HG02981 (cell line): ENCODE measurements around the gene MYL3.
"Not testable (repeated sequence)": the region's sequence is repeated elsewhere in the genome, so short reads cannot be mapped to it uniquely, and the experiment has no call there.

Source experiments
- ATAC-seq: cut with Tn5 transposase; IDR thresholded peaks from one replicate; pipeline ENCODE4 v1.9.1; 2021; ENCODE audit warnings: mild to moderate bottlenecking, moderate library complexity; ENCODE audit not compliant: unreplicated experiment

MYL3 gene

GRCh38 chr3:46831316-46831715, 31.9 kb downstream of the MYL3 start:
- ATAC-seq: no peak

GRCh38 chr3:46830801-46831200, 32.4 kb downstream of the MYL3 start:
- no peak for ATAC-seq

GRCh38 chr3:46829699-46830208, 33.5 kb downstream of the MYL3 start:
- peak; percentile 72 for ATAC-seq

GRCh38 chr3:46825450-46825849, 37.8 kb downstream of the MYL3 start:
- ATAC-seq: no peak

- no peak for ATAC-seq
These were observed 38.9 kb downstream of the MYL3 start for GRCh38 chr3:46824211-46824970.

- not testable (repeated sequence) for ATAC-seq
These were observed 39.9 kb downstream of the MYL3 start for GRCh38 chr3:46823314-46823713.

GRCh38 chr3:46821553-46821952, 41.7 kb downstream of the MYL3 start:
- ATAC-seq: no peak

GRCh38 chr3:46820852-46821251, 42.4 kb downstream of the MYL3 start:
- ATAC-seq: no peak

- ATAC-seq: no peak
These were observed 50.9 kb downstream of the MYL3 start for GRCh38 chr3:46812237-46812791.

GRCh38 chr3:46811615-46812236, 51.5 kb downstream of the MYL3 start:
- ATAC-seq: no peak

- not testable (repeated sequence) for ATAC-seq
These were observed 54.5 kb downstream of the MYL3 start for GRCh38 chr3:46808766-46809165.
